ENCODE measurements around the gene VPS39. TPM values are rescaled to one million over a fixed set of nuclear protein-coding genes. Genes with fewer than 3 reads are reported as not detected.

The VPS39 gene
- total RNA-seq, 1 donor from 2014 or later = 76.8 TPM

- Mint-ChIP-seq H3K27ac (no peak overlapping the region), H3K9me3 (no peaks in the 10 kb centered on the region), H3K27me3 (no peaks in the 10 kb centered on the region), H3K4me1 (ENCODE audit: unreplicated experiment) (no peaks in the 10 kb centered on the region), H3K36me3 (peaks cover 21% of the 10 kb centered on the region), H3K4me3 (no peak overlapping the region)
- DNase-seq (ENCODE audit: extremely low spot score, unreplicated experiment) = no peak
- TF ChIP-seq, protein P1, sequence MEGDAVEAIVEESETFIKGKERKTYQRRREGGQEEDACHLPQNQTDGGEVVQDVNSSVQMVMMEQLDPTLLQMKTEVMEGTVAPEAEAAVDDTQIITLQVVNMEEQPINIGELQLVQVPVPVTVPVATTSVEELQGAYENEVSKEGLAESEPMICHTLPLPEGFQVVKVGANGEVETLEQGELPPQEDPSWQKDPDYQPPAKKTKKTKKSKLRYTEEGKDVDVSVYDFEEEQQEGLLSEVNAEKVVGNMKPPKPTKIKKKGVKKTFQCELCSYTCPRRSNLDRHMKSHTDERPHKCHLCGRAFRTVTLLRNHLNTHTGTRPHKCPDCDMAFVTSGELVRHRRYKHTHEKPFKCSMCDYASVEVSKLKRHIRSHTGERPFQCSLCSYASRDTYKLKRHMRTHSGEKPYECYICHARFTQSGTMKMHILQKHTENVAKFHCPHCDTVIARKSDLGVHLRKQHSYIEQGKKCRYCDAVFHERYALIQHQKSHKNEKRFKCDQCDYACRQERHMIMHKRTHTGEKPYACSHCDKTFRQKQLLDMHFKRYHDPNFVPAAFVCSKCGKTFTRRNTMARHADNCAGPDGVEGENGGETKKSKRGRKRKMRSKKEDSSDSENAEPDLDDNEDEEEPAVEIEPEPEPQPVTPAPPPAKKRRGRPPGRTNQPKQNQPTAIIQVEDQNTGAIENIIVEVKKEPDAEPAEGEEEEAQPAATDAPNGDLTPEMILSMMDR (conservative IDR thresholded peaks at IDR 0.05) = no peak
These were observed 17.7 kb downstream of the VPS39 start for GRCh38 chr15:42190370-42190769.

DNA sequence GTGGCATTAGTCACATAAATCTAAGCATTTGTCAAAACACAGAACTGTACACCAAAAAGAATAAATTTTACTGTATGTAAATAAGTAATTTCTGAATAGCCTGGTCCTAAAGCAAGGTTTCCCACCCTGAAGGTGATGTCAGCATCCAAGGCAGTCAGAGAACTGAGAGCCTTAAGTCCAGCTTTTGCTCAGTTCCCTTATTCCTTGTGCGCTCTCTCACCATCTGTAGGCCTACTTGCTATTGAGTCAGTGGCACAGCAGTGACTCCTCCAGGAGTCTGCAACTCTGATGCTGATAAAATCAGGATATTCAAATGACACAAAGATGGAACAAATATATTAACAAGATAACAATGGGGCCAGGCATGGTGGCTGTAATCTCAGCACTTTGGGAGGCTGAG is 22.3 kb downstream of the VPS39 start:
- Mint-ChIP-seq H3K27ac (no peak overlapping the region), H3K27me3 (no peaks in the 10 kb centered on the region), H3K9me3 (no peaks in the 10 kb centered on the region), H3K4me1 (ENCODE audit: unreplicated experiment) (no peaks in the 10 kb centered on the region), H3K4me3 (no peak overlapping the region), H3K36me3 (peaks cover 29% of the 10 kb centered on the region)
- TF ChIP-seq, protein P1 (conservative IDR thresholded peaks at IDR 0.05) = no peak
- no peak for DNase-seq (ENCODE audit: extremely low spot score, unreplicated experiment)

- Mint-ChIP-seq H3K36me3 (peaks cover 21% of the 10 kb centered on the region), H3K9me3 (no peaks in the 10 kb centered on the region), H3K4me3 (no peak overlapping the region), H3K27me3 (no peaks in the 10 kb centered on the region), H3K27ac (no peak overlapping the region), H3K4me1 (ENCODE audit: unreplicated experiment) (no peaks in the 10 kb centered on the region)
- DNase-seq (ENCODE audit: extremely low spot score, unreplicated experiment) = no peak
- TF ChIP-seq, protein P1 (conservative IDR thresholded peaks at IDR 0.05) = no peak
These were observed 23.4 kb downstream of the VPS39 start for GRCh38 chr15:42184736-42185135.

- Mint-ChIP-seq H3K9me3 (no peaks in the 10 kb centered on the region), H3K4me3 (no peak overlapping the region), H3K27ac (no peak overlapping the region), H3K36me3 (peaks cover 21% of the 10 kb centered on the region), H3K27me3 (no peaks in the 10 kb centered on the region), H3K4me1 (ENCODE audit: unreplicated experiment) (no peaks in the 10 kb centered on the region)
- no peak for DNase-seq (ENCODE audit: extremely low spot score, unreplicated experiment)
- TF ChIP-seq, protein P1 (conservative IDR thresholded peaks at IDR 0.05) = no peak
These were observed 23.8 kb downstream of the VPS39 start for GRCh38 chr15:42184296-42184695.

DNA sequence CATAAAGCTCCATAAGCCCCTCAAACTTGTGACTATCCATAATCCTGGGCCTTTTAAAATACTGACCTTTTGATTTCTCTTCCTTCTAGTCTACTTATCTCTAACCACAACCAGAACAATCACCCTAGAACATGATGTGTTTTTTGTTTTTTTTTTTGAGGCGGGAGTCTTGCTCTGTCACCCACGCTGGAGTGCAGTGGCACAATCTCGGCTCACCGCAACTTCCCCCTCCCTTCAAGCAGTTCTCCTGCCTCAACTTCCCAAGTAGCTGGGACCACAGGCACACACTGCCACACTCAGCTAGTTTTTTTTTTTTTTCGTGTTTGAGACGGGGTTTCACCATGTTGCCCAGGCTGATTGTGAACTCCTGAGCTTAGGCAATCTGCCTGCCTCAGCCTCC is 25.1 kb downstream of the VPS39 start:
- no peaks in the 10 kb centered on the region for H3K9me3 Mint-ChIP-seq
- no peak for DNase-seq (ENCODE audit: extremely low spot score, unreplicated experiment)
- TF ChIP-seq, protein P1 (conservative IDR thresholded peaks at IDR 0.05) = no peak
- no peak overlapping the region for H3K4me3 Mint-ChIP-seq
- H3K27me3 Mint-ChIP-seq = no peaks in the 10 kb centered on the region
- H3K4me1 Mint-ChIP-seq (ENCODE audit: unreplicated experiment) = no peaks in the 10 kb centered on the region
- peaks cover 21% of the 10 kb centered on the region for H3K36me3 Mint-ChIP-seq
- H3K27ac Mint-ChIP-seq = no peak overlapping the region

DNA sequence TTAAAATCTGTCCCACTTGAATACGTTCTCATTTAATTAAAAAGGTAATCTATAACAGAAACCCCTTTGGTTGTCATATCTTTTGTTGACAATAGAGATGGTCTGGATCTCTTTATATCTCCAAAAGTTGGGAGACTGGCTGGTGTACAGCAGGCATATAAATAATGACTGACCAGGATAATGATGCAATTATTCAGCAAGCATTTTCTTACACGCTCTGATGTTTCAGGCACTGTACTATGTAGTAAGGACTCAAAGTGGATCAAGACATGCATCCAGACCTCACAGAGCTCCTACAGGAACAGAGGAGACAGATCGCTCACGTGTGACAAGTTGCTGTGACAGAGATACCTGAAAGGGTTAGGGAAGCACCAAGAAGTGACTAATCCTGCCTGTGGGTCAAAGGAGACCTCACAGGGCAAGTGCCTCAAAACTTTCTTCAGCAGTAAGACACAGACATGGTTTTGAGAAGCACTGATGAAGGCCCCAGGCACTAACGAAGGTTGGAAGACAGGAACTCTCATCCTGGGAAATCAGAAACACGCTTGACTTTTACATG is 25.7 kb downstream of the VPS39 start:
- Mint-ChIP-seq H3K4me1 (ENCODE audit: unreplicated experiment) (no peaks in the 10 kb centered on the region), H3K36me3 (peaks cover 23% of the 10 kb centered on the region), H3K9me3 (no peaks in the 10 kb centered on the region), H3K27ac (no peak overlapping the region), H3K27me3 (no peaks in the 10 kb centered on the region), H3K4me3 (no peak overlapping the region)
- no peak for DNase-seq (ENCODE audit: extremely low spot score, unreplicated experiment)
- TF ChIP-seq, protein P1 (conservative IDR thresholded peaks at IDR 0.05) = no peak
